SW 1271 (cell line): Measurements from ENCODE around the gene CGAS.
"Not testable (repeated sequence)": the region's sequence is repeated elsewhere in the genome, so short reads cannot be mapped to it uniquely, and the experiment has no call there.

ENCODE experiments used
- DNase-seq, 2 experiments: peaks; one replicate each; lab custom pipeline; 2025; lab: John Stamatoyannopoulos, UW

The CGAS gene

GRCh38 chr6:73395875-73396274 is 56.2 kb downstream of the CGAS start:
- DNase-seq: no peak

- no peak for DNase-seq
Measured at GRCh38 chr6:73394577-73395354, 57.3 kb downstream of the CGAS start, which contains the start of gene DDX43. Gene DDX43 (plus strand): TSS chr6:73394828. CDS start chr6:73394906, 78 bp downstream.

GRCh38 chr6:73393278-73393677 is 58.8 kb downstream of the CGAS start:
- DNase-seq: no peak

GRCh38 chr6:73392188-73392587 is 59.9 kb downstream of the CGAS start:
- DNase-seq: not testable (repeated sequence)

GRCh38 chr6:73391675-73392074 is 60.4 kb downstream of the CGAS start:
- no peak for DNase-seq

- no peak for DNase-seq
Measured at GRCh38 chr6:73389854-73390253, 62.2 kb downstream of the CGAS start.

- DNase-seq: peak; percentile 63 to 77
Measured at GRCh38 chr6:73388800-73389512, 63.1 kb downstream of the CGAS start.

GRCh38 chr6:73388433-73388799 is 63.7 kb downstream of the CGAS start:
- no peak for DNase-seq

- DNase-seq: no peak
Measured at GRCh38 chr6:73382462-73383113, 69.5 kb downstream of the CGAS start.

- DNase-seq: not testable (repeated sequence)
Measured at GRCh38 chr6:73381531-73381930, 70.6 kb downstream of the CGAS start.

GRCh38 chr6:73377225-73377624 is 74.9 kb downstream of the CGAS start:
- no peak for DNase-seq

GRCh38 chr6:73375216-73375615 is 76.9 kb downstream of the CGAS start:
- DNase-seq: no peak
